ENCODE data around the gene FNDC7.
"Not testable (repeated sequence)": the region's sequence is repeated elsewhere in the genome, so short reads cannot be mapped to it uniquely, and the experiment has no call there.

FNDC7 gene

GRCh38 chr1:108699375-108700332, 13.1 kb upstream of the FNDC7 start:
- no peak for DNase-seq

GRCh38 chr1:108701176-108701849, 11.4 kb upstream of the FNDC7 start:
- DNase-seq: no peak

GRCh38 chr1:108702109-108702508, 10.6 kb upstream of the FNDC7 start:
- DNase-seq: not testable (repeated sequence)

GRCh38 chr1:108703939-108704338, 8.8 kb upstream of the FNDC7 start:
- no peak for DNase-seq

GRCh38 chr1:108704496-108704895, 8.2 kb upstream of the FNDC7 start:
- DNase-seq: no peak

- no peak for DNase-seq
Observed at GRCh38 chr1:108706643-108707042, 6.1 kb upstream of the FNDC7 start.

- DNase-seq: peak; percentile 64
Observed at GRCh38 chr1:108708691-108709660, 3.7 kb upstream of the FNDC7 start.

GRCh38 chr1:108715932-108716331, 3.2 kb downstream of the FNDC7 start:
- no peak for DNase-seq

- no peak for DNase-seq
Observed at GRCh38 chr1:108716437-108717230, 3.9 kb downstream of the FNDC7 start.

GRCh38 chr1:108717774-108718316, 5.1 kb downstream of the FNDC7 start:
- DNase-seq: no peak

GRCh38 chr1:108718927-108719655, 6.4 kb downstream of the FNDC7 start:
- DNase-seq: no peak

- no peak for DNase-seq
Observed at GRCh38 chr1:108719656-108720435, 7.1 kb downstream of the FNDC7 start.

- no peak for DNase-seq
Observed at GRCh38 chr1:108722292-108722691, 9.6 kb downstream of the FNDC7 start.

GRCh38 chr1:108725906-108726305, 13.2 kb downstream of the FNDC7 start:
- no peak for DNase-seq

- DNase-seq: no peak
Observed at GRCh38 chr1:108728327-108728923, 15.7 kb downstream of the FNDC7 start.

GRCh38 chr1:108729481-108729880, 16.8 kb downstream of the FNDC7 start:
- no peak for DNase-seq

GRCh38 chr1:108732398-108732797, 19.7 kb downstream of the FNDC7 start:
- no peak for DNase-seq

- DNase-seq: no peak
Observed at GRCh38 chr1:108734171-108734865, 21.6 kb downstream of the FNDC7 start.

GRCh38 chr1:108742253-108742652, 29.5 kb downstream of the FNDC7 start:
- no peak for DNase-seq
